Tibial nerve (tissue), 4 donors: ENCODE results near the gene MYOM1.

Experiments
- CTCF ChIP-seq, 5 experiments: fragments of 200-600 bp in 3 of 5; fragments of 450-650 bp in 2 of 5; sonication (generic) in 3 of 5; IDR thresholded peaks; one replicate each; pipeline ENCODE4 v1.5.1; 2016 to 2019; ENCODE audit warnings: antibody characterized with exemption in 5 of 5, mild to moderate bottlenecking in 3 of 5, moderate library complexity in 2 of 5
- EP300 ChIP-seq, 2 donors: sonication (generic); formaldehyde crosslinking; IDR thresholded peaks; one replicate each; pipeline ENCODE4 v1.6.1; 2017; ENCODE audit warnings: antibody characterized with exemption in 2 of 2, mild to moderate bottlenecking in 1 of 2
- POLR2A ChIP-seq, 2 donors: fragments of 450-650 bp; IDR thresholded peaks; one replicate each; pipeline ENCODE4 v1.6.1; 2017; ENCODE audit warnings: antibody characterized with exemption in 2 of 2, mild to moderate bottlenecking in 2 of 2, moderate library complexity in 2 of 2

- no peak for TF ChIP-seq CTCF (IDR thresholded peaks at IDR 0.05)
- no peak for TF ChIP-seq EP300 (IDR thresholded peaks at IDR 0.05)
- TF ChIP-seq POLR2A (IDR thresholded peaks at IDR 0.05), result no peak
Measured at GRCh38 chr18:3081584-3081991, 138.2 kb downstream of the MYOM1 start.
